Motor neuron (in vitro differentiated cells): Measurements from ENCODE around the gene MTMR10. TPM values are rescaled to one million over a fixed set of nuclear protein-coding genes. Genes with fewer than 3 reads are reported as not detected.
A peak's percentile ranks its signal among the peaks of the same experiment; 100 is the strongest.

Source experiments
- ATAC-seq, 8 experiments: fragments of 200-7000 bp; cut with Tn5 transposase; replicated peaks in 6 of 8; 2 replicates each; pipeline ENCODE4 v1.8.0; 2021; ENCODE audit warnings: mild to moderate bottlenecking in 8 of 8, moderate library complexity in 8 of 8
- H3K27ac ChIP-seq, 2 donors: fragments of 250-450 bp; sonication (Bioruptor Pico); 2 replicates each; pipeline ENCODE4 v1.9.0; 2021; ENCODE audit warnings: antibody characterized with exemption in 2 of 2, mild to moderate bottlenecking in 2 of 2, moderate library complexity in 1 of 2
- H3K4me1 ChIP-seq, 2 donors: fragments of 250-450 bp; sonication (Bioruptor Pico); replicated peaks in 1 of 2; 2 replicates each; pipeline ENCODE4 v1.6.1; 2021; ENCODE audit warnings: antibody characterized with exemption in 2 of 2, mild to moderate bottlenecking in 2 of 2, moderate library complexity in 1 of 2
- H3K4me3 ChIP-seq, 5 donors: fragments of 250-450 bp; sonication (Bioruptor Pico); 2 replicates each; pipeline ENCODE4 v1.9.0; 2021; ENCODE audit warnings: antibody characterized with exemption in 5 of 5, mild to moderate bottlenecking in 5 of 5, moderate library complexity in 4 of 5
- WGBS, 10 experiments: fragments of 450-650 bp; shearing (Covaris generic); methylation state at CpG; one replicate each; pipeline ENCODE4 v1.0.0; 2022; 5-methylcytosine and 5-hydroxymethylcytosine counted together
- in situ Hi-C, 9 experiments: fragments of 400-800 bp; cut with MboI; loops; one replicate each; pipeline ENCODE4 v1.15.0; 2021; ENCODE audit warnings: low sequenced_read_pairs in 9 of 9, low pct_unique_long_range_greater_than_20kb in 2 of 9; ENCODE audit not compliant: unreplicated experiment in 9 of 9
- total RNA-seq, 8 experiments: library from RNA; unstranded; fragments of 300-600 nt; gene quantifications; 2 replicates each; pipeline versions ENCODE4 v1.2.3 to v1.2.4, GENCODE V29; 2022

MTMR10 gene
- total RNA-seq, 8 experiments from 2014 or later = 6.5 to 68.7 (median 14.7) TPM

- 68 to 100% (median 86%) methylated on average over 2 to 25 of the region's 33 CpGs; no CpG with 5 or more reads in 2 of the 10 experiments for WGBS, 10 experiments
Observed at GRCh38 chr15:30895461-30896210, 95.8 kb downstream of the MTMR10 start.

GRCh38 chr15:30889196-30889595 is 102.2 kb downstream of the MTMR10 start:
- WGBS, 10 experiments = 8 to 29% (median 17%) methylated on average over 1 to 4 of the region's 4 CpGs; no CpG with 5 or more reads in 4 of the 10 experiments

More at GRCh38 chr15:30895461-30896210, 95.8 kb downstream of the MTMR10 start:
- no peak for ATAC-seq
- no peak overlapping the region for H3K27ac ChIP-seq
- peaks cover 12 to 17% of the 10 kb centered on the region in 2 donors for H3K4me1 ChIP-seq
- H3K4me3 ChIP-seq = no peak overlapping the region
- in situ Hi-C loops = no loop called here

More at GRCh38 chr15:30889196-30889595, 102.2 kb downstream of the MTMR10 start:
- Histone ChIP-seq H3K27ac (peak overlapping the region in 1 of 2 donors; percentile 71), H3K4me1 (peaks cover 0 to 11% of the 10 kb centered on the region in 2 donors), H3K4me3 (no peak overlapping the region)
- ATAC-seq = peak in 5 of 8 experiments; percentile 67 to 90 (median 80)
- in situ Hi-C loops = no loop called here

Other genes with a start within 250 kb of the MTMR10 start
- gene FAN1, start 87.7 kb downstream of the MTMR10 start, total RNA-seq = 10 to 100 TPM; 18.6 to 39.2 (median 26.7) TPM
- gene TRPM1, start 110.1 kb upstream of the MTMR10 start, total RNA-seq = 1 to 10 TPM in 3 of 8 experiments, under 1 TPM in 4, not detected in 1; 0.11 to 2.7 (median 0.62) TPM